Measurements from ENCODE around the gene GALNT17.

- TF ChIP-seq, protein P1, sequence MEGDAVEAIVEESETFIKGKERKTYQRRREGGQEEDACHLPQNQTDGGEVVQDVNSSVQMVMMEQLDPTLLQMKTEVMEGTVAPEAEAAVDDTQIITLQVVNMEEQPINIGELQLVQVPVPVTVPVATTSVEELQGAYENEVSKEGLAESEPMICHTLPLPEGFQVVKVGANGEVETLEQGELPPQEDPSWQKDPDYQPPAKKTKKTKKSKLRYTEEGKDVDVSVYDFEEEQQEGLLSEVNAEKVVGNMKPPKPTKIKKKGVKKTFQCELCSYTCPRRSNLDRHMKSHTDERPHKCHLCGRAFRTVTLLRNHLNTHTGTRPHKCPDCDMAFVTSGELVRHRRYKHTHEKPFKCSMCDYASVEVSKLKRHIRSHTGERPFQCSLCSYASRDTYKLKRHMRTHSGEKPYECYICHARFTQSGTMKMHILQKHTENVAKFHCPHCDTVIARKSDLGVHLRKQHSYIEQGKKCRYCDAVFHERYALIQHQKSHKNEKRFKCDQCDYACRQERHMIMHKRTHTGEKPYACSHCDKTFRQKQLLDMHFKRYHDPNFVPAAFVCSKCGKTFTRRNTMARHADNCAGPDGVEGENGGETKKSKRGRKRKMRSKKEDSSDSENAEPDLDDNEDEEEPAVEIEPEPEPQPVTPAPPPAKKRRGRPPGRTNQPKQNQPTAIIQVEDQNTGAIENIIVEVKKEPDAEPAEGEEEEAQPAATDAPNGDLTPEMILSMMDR (IDR thresholded peaks at IDR 0.05): no peak
- TF ChIP-seq POLR2A (IDR thresholded peaks at IDR 0.05): no peak
- no peak for TF ChIP-seq POLR2AphosphoS5 (IDR thresholded peaks at IDR 0.05)
Measured at GRCh38 chr7:71721742-71722141, 589.8 kb downstream of the GALNT17 start.

All from prostate gland (tissue), 2 donors.